Hepatocyte (in vitro differentiated cells): ENCODE data around the gene CCDC106.

Source experiments
- EZH2 ChIP-seq: fragments of 200-600 bp; sonication (generic); IDR thresholded peaks from 2 replicates; pipeline ENCODE4 v1.6.1; 2016; ENCODE audit warnings: antibody characterized with exemption, mild to moderate bottlenecking, borderline replicate concordance
- TF ChIP-seq, protein P1 (sequence below): fragments of 200-600 bp; sonication (generic); IDR thresholded peaks from 2 replicates; pipeline ENCODE4 v1.5.1; 2016; ENCODE audit warnings: antibody characterized with exemption, mild to moderate bottlenecking; ENCODE audit not compliant: poor library complexity

DNA sequence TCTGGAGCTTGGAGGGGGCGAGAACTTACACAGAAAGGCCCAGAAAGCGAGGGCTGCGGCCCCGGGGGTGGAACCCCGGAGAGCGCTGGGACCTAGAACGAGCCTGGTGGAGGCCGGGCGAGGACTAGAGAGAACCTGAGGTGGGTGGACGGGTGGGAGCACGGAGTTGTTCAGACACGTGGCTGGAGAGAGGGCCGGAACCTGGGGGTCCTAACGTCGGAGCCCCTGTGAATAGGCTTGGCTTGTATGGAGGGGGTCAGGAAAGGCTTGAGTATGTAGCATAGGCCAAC lies 4.2 kb upstream of the CCDC106 start:
- no peak for TF ChIP-seq EZH2
- TF ChIP-seq, protein P1, sequence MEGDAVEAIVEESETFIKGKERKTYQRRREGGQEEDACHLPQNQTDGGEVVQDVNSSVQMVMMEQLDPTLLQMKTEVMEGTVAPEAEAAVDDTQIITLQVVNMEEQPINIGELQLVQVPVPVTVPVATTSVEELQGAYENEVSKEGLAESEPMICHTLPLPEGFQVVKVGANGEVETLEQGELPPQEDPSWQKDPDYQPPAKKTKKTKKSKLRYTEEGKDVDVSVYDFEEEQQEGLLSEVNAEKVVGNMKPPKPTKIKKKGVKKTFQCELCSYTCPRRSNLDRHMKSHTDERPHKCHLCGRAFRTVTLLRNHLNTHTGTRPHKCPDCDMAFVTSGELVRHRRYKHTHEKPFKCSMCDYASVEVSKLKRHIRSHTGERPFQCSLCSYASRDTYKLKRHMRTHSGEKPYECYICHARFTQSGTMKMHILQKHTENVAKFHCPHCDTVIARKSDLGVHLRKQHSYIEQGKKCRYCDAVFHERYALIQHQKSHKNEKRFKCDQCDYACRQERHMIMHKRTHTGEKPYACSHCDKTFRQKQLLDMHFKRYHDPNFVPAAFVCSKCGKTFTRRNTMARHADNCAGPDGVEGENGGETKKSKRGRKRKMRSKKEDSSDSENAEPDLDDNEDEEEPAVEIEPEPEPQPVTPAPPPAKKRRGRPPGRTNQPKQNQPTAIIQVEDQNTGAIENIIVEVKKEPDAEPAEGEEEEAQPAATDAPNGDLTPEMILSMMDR: no peak
